PC-9 (cell line): ENCODE results near the gene S100A5.

Experiments used
- CTCF ChIP-seq: fragments of 200-600 bp; sonication (generic); conservative IDR thresholded peaks from 2 replicates; pipeline ENCODE4 v1.6.1; 2017; ENCODE audit warnings: mixed run types, antibody characterized with exemption, mild to moderate bottlenecking, moderate library complexity
- EZH2 ChIP-seq: fragments of 200-600 bp; sonication (generic); IDR thresholded peaks from 2 replicates; pipeline ENCODE4 v1.8.0; 2017; ENCODE audit warnings: antibody characterized with exemption, low read depth

GRCh38 chr1:153583976-153584375 lies 43.2 kb upstream of the S100A5 start:
- TF ChIP-seq CTCF (no peak), EZH2 (no peak)
